Measurements from ENCODE around the gene ZSCAN31. TPM values are rescaled to one million over a fixed set of nuclear protein-coding genes. Genes with fewer than 3 reads are reported as not detected.

ZSCAN31 gene
- total RNA-seq, 1 donor = 19.9 TPM

- Histone ChIP-seq H3K27me3 (ENCODE audit: insufficient read depth, low read length) (no peaks in the 10 kb centered on the region), H2AFZ (ENCODE audit: low read length) (peak overlapping the region; percentile 92), H4K20me1 (ENCODE audit: insufficient read depth, low read length) (no peaks in the 10 kb centered on the region), H3K36me3 (ENCODE audit: insufficient read depth, low read length) (no peaks in the 10 kb centered on the region), H3K4me2 (ENCODE audit: insufficient read depth, low read length) (peak overlapping the region; percentile 99), H3K79me2 (ENCODE audit: insufficient read depth, low read length) (no peaks in the 10 kb centered on the region), H3K9me3 (ENCODE audit: low read depth, low read length) (no peaks in the 10 kb centered on the region), H3K27ac (ENCODE audit: low read depth, low read length) (peak overlapping the region; percentile 84), H3K4me3 (ENCODE audit: insufficient read depth, low read length) (peak overlapping the region; percentile 93), H3K4me1 (ENCODE audit: insufficient read depth, low read length) (peaks cover 9% of the 10 kb centered on the region)
- no peak for TF ChIP-seq CTCF (IDR thresholded peaks at IDR 0.05; ENCODE audit: extremely low read depth, low read depth, low read length)
- DNase-seq (ENCODE audit: insufficient read length, low spot score, missing footprints) = no peak
Observed at GRCh38 chr6:28335040-28335563, 846 bp downstream of the ZSCAN31 start.

GRCh38 chr6:28334286-28335039 lies 1.5 kb downstream of the ZSCAN31 start:
- no peak for DNase-seq (ENCODE audit: insufficient read length, low spot score, missing footprints)
- Histone ChIP-seq H3K27me3 (ENCODE audit: insufficient read depth, low read length) (no peaks in the 10 kb centered on the region), H3K79me2 (ENCODE audit: insufficient read depth, low read length) (no peaks in the 10 kb centered on the region), H3K4me2 (ENCODE audit: insufficient read depth, low read length) (peak overlapping the region; percentile 99), H3K36me3 (ENCODE audit: insufficient read depth, low read length) (no peaks in the 10 kb centered on the region), H3K27ac (ENCODE audit: low read depth, low read length) (no peak overlapping the region), H3K4me1 (ENCODE audit: insufficient read depth, low read length) (peaks cover 9% of the 10 kb centered on the region), H4K20me1 (ENCODE audit: insufficient read depth, low read length) (no peaks in the 10 kb centered on the region), H3K4me3 (ENCODE audit: insufficient read depth, low read length) (peak overlapping the region; percentile 93), H3K9me3 (ENCODE audit: low read depth, low read length) (no peaks in the 10 kb centered on the region), H2AFZ (ENCODE audit: low read length) (no peak overlapping the region)
- TF ChIP-seq CTCF (IDR thresholded peaks at IDR 0.05; ENCODE audit: extremely low read depth, low read depth, low read length) = no peak

- no peaks in the 10 kb centered on the region for H3K27me3 ChIP-seq (ENCODE audit: insufficient read depth, low read length)
- no peak overlapping the region for H3K4me2 ChIP-seq (ENCODE audit: insufficient read depth, low read length)
- no peak for DNase-seq (ENCODE audit: insufficient read length, low spot score, missing footprints)
- no peaks in the 10 kb centered on the region for H3K79me2 ChIP-seq (ENCODE audit: insufficient read depth, low read length)
- no peaks in the 10 kb centered on the region for H3K36me3 ChIP-seq (ENCODE audit: insufficient read depth, low read length)
- H4K20me1 ChIP-seq (ENCODE audit: insufficient read depth, low read length) = no peaks in the 10 kb centered on the region
- no peak for TF ChIP-seq CTCF (IDR thresholded peaks at IDR 0.05; ENCODE audit: extremely low read depth, low read depth, low read length)
- H3K27ac ChIP-seq (ENCODE audit: low read depth, low read length) = no peak overlapping the region
- H2AFZ ChIP-seq (ENCODE audit: low read length) = no peak overlapping the region
- no peak overlapping the region for H3K4me3 ChIP-seq (ENCODE audit: insufficient read depth, low read length)
- H3K9me3 ChIP-seq (ENCODE audit: low read depth, low read length) = no peaks in the 10 kb centered on the region
- peaks cover 9% of the 10 kb centered on the region for H3K4me1 ChIP-seq (ENCODE audit: insufficient read depth, low read length)
Observed at GRCh38 chr6:28333599-28334018, 2.3 kb downstream of the ZSCAN31 start.

- Histone ChIP-seq H3K4me3 (ENCODE audit: insufficient read depth, low read length) (no peak overlapping the region), H3K9me3 (ENCODE audit: low read depth, low read length) (no peaks in the 10 kb centered on the region), H3K4me2 (ENCODE audit: insufficient read depth, low read length) (no peak overlapping the region), H3K27ac (ENCODE audit: low read depth, low read length) (no peak overlapping the region), H3K79me2 (ENCODE audit: insufficient read depth, low read length) (no peaks in the 10 kb centered on the region), H3K4me1 (ENCODE audit: insufficient read depth, low read length) (peaks cover 9% of the 10 kb centered on the region), H3K36me3 (ENCODE audit: insufficient read depth, low read length) (no peaks in the 10 kb centered on the region), H3K27me3 (ENCODE audit: insufficient read depth, low read length) (no peaks in the 10 kb centered on the region), H4K20me1 (ENCODE audit: insufficient read depth, low read length) (no peaks in the 10 kb centered on the region), H2AFZ (ENCODE audit: low read length) (no peak overlapping the region)
- no peak for DNase-seq (ENCODE audit: insufficient read length, low spot score, missing footprints)
- no peak for TF ChIP-seq CTCF (IDR thresholded peaks at IDR 0.05; ENCODE audit: extremely low read depth, low read depth, low read length)
Observed at GRCh38 chr6:28333047-28333446, 2.9 kb downstream of the ZSCAN31 start.
